H1 (cell line): Measurements from ENCODE around the gene CYP2A6. TPM values are rescaled to one million over a fixed set of nuclear protein-coding genes. Genes with fewer than 3 reads are reported as not detected.
A peak's percentile ranks its signal among the peaks of the same experiment; 100 is the strongest.

Source experiments
- CTCF ChIA-PET: fragments of 300-600 bp; sonication (Branson Sonifier 250); formaldehyde crosslinking; loops from one replicate; lab custom pipeline; 2021; ENCODE audit not compliant: partially characterized antibody; lab: Charles Lee
- POLR2A ChIA-PET: fragments of 300-600 bp; sonication (Branson Sonifier 250); formaldehyde crosslinking; loops from one replicate; lab custom pipeline; 2021; ENCODE audit warnings: inconsistent platforms; ENCODE audit not compliant: partially characterized antibody; lab: Charles Lee
- DNase-seq, 2 experiments: peaks; one replicate each; pipeline versions ENCODE4 v3.0.0 to v3.0.0-alpha.2; 2010 to 2022; ENCODE audit warnings: low spot score in 2 of 2, low read depth in 1 of 2, mixed read lengths in 1 of 2
- FAIRE-seq: peaks from 2 replicates; lab custom pipeline; 2011; peaks lifted over from hg19 to GRCh38; lab: Jason Lieb, UNC
- H2AFZ ChIP-seq: 2 replicates; pipeline ENCODE4 v1.8.1; 2012; ENCODE audit warnings: low read length, inconsistent platforms
- H2AK5ac ChIP-seq: 2 replicates; pipeline ENCODE4 v1.6.1; 2013; ENCODE audit warnings: low read depth, low read length
- H2BK120ac ChIP-seq: replicated peaks from 2 replicates; pipeline ENCODE3; 2013; ENCODE audit warnings: low read depth, low read length, inconsistent platforms
- H2BK12ac ChIP-seq: 2 replicates; pipeline ENCODE4 v1.6.1; 2013; ENCODE audit warnings: low read depth, low read length
- H2BK15ac ChIP-seq: 2 replicates; pipeline ENCODE4 v1.6.1; 2013; ENCODE audit warnings: low read length
- H2BK20ac ChIP-seq: 2 replicates; pipeline ENCODE4 v1.6.1; 2013; ENCODE audit warnings: low read length
- H2BK5ac ChIP-seq: 2 replicates; pipeline ENCODE4 v1.6.1; 2013; ENCODE audit warnings: low read depth, low read length
- H3K14ac ChIP-seq: 2 replicates; pipeline ENCODE4 v1.6.1; 2013; ENCODE audit warnings: inconsistent platforms; ENCODE audit not compliant: insufficient read length
- H3K18ac ChIP-seq: 2 replicates; pipeline ENCODE4 v1.6.1; 2013; ENCODE audit warnings: low read length; ENCODE audit errors: extremely low read depth
- H3K23ac ChIP-seq: 2 replicates; pipeline ENCODE4 v1.6.1; 2013; ENCODE audit warnings: inconsistent platforms; ENCODE audit not compliant: insufficient read length
- H3K23me2 ChIP-seq: 2 replicates; pipeline ENCODE4 v1.6.1; 2013; ENCODE audit warnings: low read depth, low read length
- H3K27ac ChIP-seq: 2 replicates; pipeline ENCODE4 v1.6.1; 2011; ENCODE audit warnings: low read depth, low read length, inconsistent platforms
- H3K27me3 ChIP-seq, 4 experiments: replicated peaks in 1 of 4; 1 replicate in 1 of 4; 2 replicates in 3 of 4; pipeline versions ENCODE4 v1.6.1 to v1.8.1; 2011 to 2013; ENCODE audit warnings: low read length in 3 of 4, mild to moderate bottlenecking in 3 of 4, inconsistent platforms in 2 of 4, mixed read lengths in 2 of 4, moderate library complexity in 1 of 4; ENCODE audit not compliant: control insufficient read depth in 3 of 4, insufficient read depth in 3 of 4; ENCODE audit errors: extremely low read depth in 1 of 4
- H3K36me3 ChIP-seq, 4 experiments: 2 replicates each; pipeline versions ENCODE4 v1.6.1 to v1.8.1; 2011 to 2013; ENCODE audit warnings: mild to moderate bottlenecking in 4 of 4, low read length in 3 of 4, moderate library complexity in 2 of 4, control low read depth in 1 of 4, inconsistent platforms in 1 of 4; ENCODE audit not compliant: insufficient read depth in 4 of 4, control insufficient read depth in 2 of 4
- H3K4ac ChIP-seq: replicated peaks from 2 replicates; pipeline ENCODE3; 2013; ENCODE audit warnings: low read length, low read depth, mixed read lengths, inconsistent platforms; ENCODE audit not compliant: insufficient read length
- H3K4me1 ChIP-seq, 4 experiments: replicated peaks in 1 of 4; 1 replicate in 1 of 4; 2 replicates in 3 of 4; pipeline versions ENCODE4 v1.6.1 to v1.8.1; 2011 to 2013; ENCODE audit warnings: low read length in 3 of 4, inconsistent platforms in 2 of 4, mixed read lengths in 1 of 4; ENCODE audit not compliant: insufficient read depth in 4 of 4, control insufficient read depth in 3 of 4
- H3K4me2 ChIP-seq, 2 experiments: 2 replicates each; pipeline versions ENCODE4 v1.6.1 to v1.8.1; 2011 to 2013; ENCODE audit warnings: low read depth in 2 of 2, low read length in 2 of 2, control low read depth in 1 of 2, inconsistent platforms in 1 of 2, mild to moderate bottlenecking in 1 of 2; ENCODE audit not compliant: insufficient read depth in 1 of 2
- H3K4me3 ChIP-seq, 4 experiments: fragments of 200-600, 300-600 bp in 1 of 4; sonication (generic), shearing (Covaris generic), sonication (Bioruptor Twin) in 1 of 4; 2 replicates each; pipeline versions ENCODE4 v1.5.1 to v1.8.1; 2011 to 2016; ENCODE audit warnings: low read length in 4 of 4, low read depth in 3 of 4, control low read depth in 2 of 4, inconsistent platforms in 2 of 4, mild to moderate bottlenecking in 2 of 4, mixed read lengths in 1 of 4, moderate library complexity in 1 of 4; ENCODE audit not compliant: insufficient read depth in 2 of 4; ENCODE audit errors: extremely low read depth in 1 of 4
- H3K56ac ChIP-seq: replicated peaks from 2 replicates; pipeline ENCODE3; 2013; ENCODE audit warnings: low read depth, mild to moderate bottlenecking, mixed read lengths, low read length, inconsistent platforms; ENCODE audit not compliant: insufficient read length
- H3K79me1 ChIP-seq: 2 replicates; pipeline ENCODE4 v1.6.1; 2013; ENCODE audit warnings: low read depth, low read length, control low read depth
- H3K79me2 ChIP-seq, 2 experiments: 2 replicates each; pipeline versions ENCODE4 v1.6.1 to v1.8.1; 2012 to 2013; ENCODE audit warnings: low read length in 2 of 2, mild to moderate bottlenecking in 2 of 2, inconsistent platforms in 1 of 2; ENCODE audit not compliant: insufficient read depth in 2 of 2, control insufficient read depth in 1 of 2
- H3K9ac ChIP-seq, 4 experiments: replicated peaks in 1 of 4; 1 replicate in 1 of 4; 2 replicates in 3 of 4; pipeline versions ENCODE4 v1.6.1 to v1.8.1; 2011 to 2013; ENCODE audit warnings: low read depth in 3 of 4, low read length in 3 of 4, control low read depth in 2 of 4, mild to moderate bottlenecking in 2 of 4, moderate library complexity in 2 of 4, inconsistent platforms in 1 of 4; ENCODE audit errors: extremely low read depth in 1 of 4
- H3K9me3 ChIP-seq, 2 experiments: 2 replicates each; pipeline versions ENCODE4 v1.6.1 to v1.8.1; 2012 to 2013; ENCODE audit warnings: mild to moderate bottlenecking in 2 of 2, moderate library complexity in 2 of 2, control low read depth in 1 of 2, inconsistent platforms in 1 of 2, low read depth in 1 of 2, low read length in 1 of 2, mixed read lengths in 1 of 2; ENCODE audit not compliant: insufficient read depth in 2 of 2
- H4K20me1 ChIP-seq, 2 experiments: replicated peaks in 1 of 2; 2 replicates each; pipeline versions ENCODE3 to v1.8.1; 2011 to 2013; ENCODE audit warnings: inconsistent platforms in 2 of 2, low read length in 2 of 2, mild to moderate bottlenecking in 1 of 2; ENCODE audit not compliant: insufficient read depth in 2 of 2, control insufficient read depth in 1 of 2
- H4K5ac ChIP-seq: 2 replicates; pipeline ENCODE4 v1.6.1; 2013; ENCODE audit warnings: low read length, low read depth, mixed read lengths, inconsistent platforms; ENCODE audit not compliant: insufficient read length
- H4K8ac ChIP-seq: 2 replicates; pipeline ENCODE4 v1.8.0; 2013; ENCODE audit warnings: mild to moderate bottlenecking, moderate library complexity, low read length, inconsistent platforms; ENCODE audit not compliant: insufficient read depth; ENCODE audit errors: extremely low read depth
- H4K91ac ChIP-seq: replicated peaks from 2 replicates; pipeline ENCODE3; 2013; ENCODE audit warnings: low read length, mixed read lengths, inconsistent platforms; ENCODE audit not compliant: insufficient read length
- POLR2AphosphoS5 ChIP-seq: IDR thresholded peaks from 2 replicates; pipeline ENCODE4 v1.6.1; 2011; ENCODE audit warnings: low read depth, low read length
- TCF12 ChIP-seq: IDR thresholded peaks from 2 replicates; pipeline ENCODE4 v1.6.1; 2011; ENCODE audit warnings: low read depth, mild to moderate bottlenecking, low read length
- WGBS, 2 experiments: shearing (Covaris generic) in 1 of 2; methylation state at CpG; one replicate each; pipeline versions ENCODE4 v1.1.6 to v1.1.7; 2013 to 2015; ENCODE audit warnings: low lambda C conversion rate in 2 of 2, mixed read lengths in 2 of 2, inconsistent platforms in 1 of 2, low coverage in 1 of 2, missing lambda C conversion rate in 1 of 2; ENCODE audit not compliant: insufficient replicate concordance in 2 of 2, insufficient coverage in 1 of 2, insufficient read length in 1 of 2; ENCODE audit errors: extremely low coverage in 1 of 2, missing lambda C conversion rate in 1 of 2; 5-methylcytosine and 5-hydroxymethylcytosine counted together
- polyA plus RNA-seq, 7 experiments: library from polyadenylated mRNA; depleted of rRNA in 3 of 7; stranded (reverse) in 5 of 7; unstranded in 2 of 7; fragments of >200 nt in 5 of 7; fragments of 200-250 nt in 2 of 7; gene quantifications; 1 replicate in 5 of 7; 2 replicates in 1 of 7; 4 replicates in 1 of 7; pipeline versions ENCODE4 v1.2.1 to v1.2.3, GENCODE V29; 2011 to 2013; ENCODE audit warnings: missing spikeins in 2 of 7, mixed read lengths in 2 of 7
- total RNA-seq: library from RNA; stranded (reverse); fragmentation: NEBNext Ultra II Directional; extraction: Animal tissue kit (Norgen Biotek cat#: 25700); gene quantifications from 2 replicates; pipeline ENCODE4 v1.2.1, GENCODE V29; 2021

CYP2A6 gene
- total and polyA plus RNA-seq, 2 of the 8 experiments (the other 6 are each of a cell fraction or from before 2014, with no cell fraction given): 0.33 TPM; not detected in 1

- ChIA-PET POLR2A (interaction anchor here (0.7 to 15.5 kb wide), 5 partner anchors 9 to 65 kb away, joined by 3 to 218 read pairs (median 4); partner anchors contain the start of genes ACTMAP, MIA and RAB4B), CTCF (interaction anchor here (0.6 to 1.4 kb wide), 4 partner anchors 9 to 146 kb away, joined by 3 to 4 read pairs (median 4); no protein-coding TSS in a partner anchor)
- Histone ChIP-seq H4K8ac (peak overlapping the region; percentile 0; the same call in 1 of the 2 replicates), H4K5ac (no peak overlapping the region), H4K91ac (no peak overlapping the region), H2BK20ac (no peak overlapping the region), H3K4me3 (peak overlapping the region in 3 of 4 experiments; percentile 34 to 65 (median 42); a peak in 6 of 8 replicates), H3K14ac (no peak overlapping the region), H2AFZ (no peak overlapping the region), H2BK12ac (no peak overlapping the region), H3K9ac (no peak overlapping the region), H3K9me3 (no peaks in the 10 kb centered on the region), H4K20me1 (peaks cover 24 to 35% of the 10 kb centered on the region in 2 experiments), H3K4ac (no peak overlapping the region), H3K79me2 (peaks cover 0 to 28% of the 10 kb centered on the region in 2 experiments; a peak in 2 of 4 replicates), H3K27me3 (peaks cover 0 to 3% (median 0%) of the 10 kb centered on the region in 4 experiments; a peak in 2 of 7 replicates), H3K23me2 (peaks cover 12% of the 10 kb centered on the region; the same call in 1 of the 2 replicates), H3K23ac (no peak overlapping the region), H2AK5ac (no peak overlapping the region), H3K79me1 (peaks cover 11% of the 10 kb centered on the region), H3K56ac (no peak overlapping the region), H2BK15ac (no peak overlapping the region; the same call in 1 of the 2 replicates), H3K36me3 (peaks cover 3 to 22% (median 13%) of the 10 kb centered on the region in 4 experiments; a peak in 6 of 8 replicates), H3K4me1 (peaks cover 6 to 37% (median 15%) of the 10 kb centered on the region in 4 experiments), H3K4me2 (peak overlapping the region; percentile 71 to 94; a peak in 3 of 4 replicates), H3K27ac (no peak overlapping the region), H3K18ac (no peak overlapping the region), H2BK5ac (no peak overlapping the region), H2BK120ac (no peak overlapping the region)
- FAIRE-seq (no peak), DNase-seq (no peak)
- TF ChIP-seq TCF12 (no peak), POLR2AphosphoS5 (peak; percentile 49; the same call in 1 of the 2 replicates)
- 91% methylated on average over 35 of the region's 39 CpGs; no CpG with 5 or more reads in 1 of the 2 experiments for WGBS, 2 experiments
Measured at GRCh38 chr19:40809358-40810086, 40.7 kb downstream of the CYP2A6 start.
